GM18517 (cell line): ENCODE measurements around the gene REC114.

Experiments
- ATAC-seq: cut with Tn5 transposase; IDR thresholded peaks from one replicate; pipeline ENCODE4 v1.9.1; 2021; ENCODE audit warnings: mild to moderate bottlenecking, moderate library complexity; ENCODE audit not compliant: unreplicated experiment

The REC114 gene

DNA sequence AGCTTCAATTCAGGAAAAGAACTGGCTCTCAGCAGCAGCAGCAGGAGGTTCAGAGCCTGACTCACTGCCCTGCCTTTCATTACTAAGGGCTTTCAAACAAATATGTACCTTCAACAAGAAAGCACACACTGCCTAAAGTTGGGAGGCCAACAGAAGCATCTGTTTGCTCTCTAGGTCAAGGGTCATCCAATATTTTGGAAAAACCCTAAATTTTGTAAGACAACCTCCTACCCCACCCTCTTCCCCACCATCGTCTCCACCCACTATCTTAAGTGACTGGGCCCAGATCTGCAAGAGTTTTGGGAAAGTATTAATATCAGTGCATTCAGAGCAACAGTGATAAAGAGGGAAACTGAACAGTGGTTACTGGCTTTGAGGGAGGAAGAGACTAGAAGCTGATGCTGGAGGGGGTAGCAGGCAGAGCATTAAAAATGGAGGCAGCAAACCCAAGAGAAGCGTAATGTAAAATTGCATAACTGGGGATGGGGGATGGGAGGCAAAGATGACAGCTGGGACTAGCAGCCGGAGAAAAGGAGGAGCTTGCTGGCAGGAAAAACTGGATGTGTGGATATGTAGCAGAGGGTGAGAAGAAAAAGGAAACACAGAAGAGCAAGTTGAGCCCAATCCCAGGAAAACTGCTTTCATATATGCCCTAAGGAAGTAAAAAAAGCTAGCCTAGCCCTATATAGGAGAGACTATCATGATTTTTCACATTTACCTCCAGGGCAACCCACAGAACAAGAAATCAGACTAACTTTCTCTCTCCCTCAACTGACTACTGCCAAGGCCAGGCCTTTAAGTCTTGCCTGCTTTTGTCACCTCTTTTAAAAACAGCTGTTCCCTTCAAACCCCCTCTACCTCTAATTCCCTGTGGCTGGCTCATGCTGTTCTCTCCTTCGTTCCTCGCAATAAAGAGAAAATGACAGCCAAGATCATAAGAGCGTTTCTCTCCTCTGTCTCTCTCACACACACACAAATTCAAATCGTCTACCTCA is 158.8 kb downstream of the REC114 start:
- no peak for ATAC-seq

DNA sequence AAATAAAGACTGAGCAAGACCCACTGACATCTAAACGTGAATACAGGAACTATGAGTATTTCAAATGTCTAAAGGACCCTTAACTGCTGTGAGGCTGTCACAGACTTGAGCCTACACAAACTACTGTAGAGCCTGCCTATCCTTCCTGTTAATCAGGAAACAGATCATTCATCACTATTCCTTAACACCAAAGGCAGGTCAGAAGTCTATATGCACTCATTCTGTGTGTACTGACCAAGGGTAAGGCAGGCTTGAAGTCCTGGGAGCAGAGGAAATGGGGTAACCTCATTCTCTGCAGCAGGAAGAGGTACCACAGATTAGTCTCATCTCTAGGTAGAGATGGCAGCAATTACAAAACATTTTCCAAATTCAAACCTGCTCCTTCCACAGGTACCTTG is 159.5 kb downstream of the REC114 start:
- ATAC-seq: no peak

DNA sequence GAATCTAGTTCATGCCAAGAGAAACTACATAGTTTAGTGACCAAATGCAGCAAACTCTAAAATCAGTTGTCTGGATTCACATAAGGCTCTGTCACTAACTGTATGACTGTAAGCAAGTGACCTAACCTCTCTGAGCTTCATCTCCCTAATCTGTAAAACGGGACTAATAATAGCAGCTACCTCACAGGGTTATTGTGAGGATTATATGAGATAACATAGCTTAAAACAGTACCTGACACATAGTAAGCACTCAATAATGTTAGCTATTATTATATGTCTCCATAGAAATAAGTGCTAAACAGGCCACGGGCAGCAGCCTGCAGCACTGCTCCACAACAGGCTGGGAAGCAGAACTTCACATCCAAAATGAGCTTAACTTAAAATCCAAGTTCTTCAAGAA is 160.0 kb downstream of the REC114 start:
- ATAC-seq: no peak

DNA sequence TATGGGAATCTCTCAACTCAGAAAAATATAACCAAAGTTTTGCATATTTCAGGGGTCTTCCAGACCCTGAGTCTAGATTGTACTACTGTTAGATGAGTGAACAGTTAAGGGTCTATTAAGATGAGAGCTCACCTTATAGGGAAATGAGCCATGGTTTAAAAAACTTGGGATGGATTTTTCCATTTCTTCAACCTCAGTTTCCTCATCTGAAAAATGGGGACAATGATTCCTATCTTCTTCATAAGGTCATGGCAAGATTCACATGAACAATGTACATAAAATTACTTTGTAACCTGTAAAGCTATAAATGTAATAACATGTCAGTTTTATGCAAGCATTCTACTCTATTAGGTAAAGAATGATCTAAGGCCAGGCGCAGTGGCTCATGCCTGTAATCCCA is 161.5 kb downstream of the REC114 start:
- no peak for ATAC-seq

GRCh38 chr15:73605759-73606436 is 162.9 kb downstream of the REC114 start:
- ATAC-seq: no peak

GRCh38 chr15:73607405-73607804 is 164.4 kb downstream of the REC114 start:
- ATAC-seq: no peak

DNA sequence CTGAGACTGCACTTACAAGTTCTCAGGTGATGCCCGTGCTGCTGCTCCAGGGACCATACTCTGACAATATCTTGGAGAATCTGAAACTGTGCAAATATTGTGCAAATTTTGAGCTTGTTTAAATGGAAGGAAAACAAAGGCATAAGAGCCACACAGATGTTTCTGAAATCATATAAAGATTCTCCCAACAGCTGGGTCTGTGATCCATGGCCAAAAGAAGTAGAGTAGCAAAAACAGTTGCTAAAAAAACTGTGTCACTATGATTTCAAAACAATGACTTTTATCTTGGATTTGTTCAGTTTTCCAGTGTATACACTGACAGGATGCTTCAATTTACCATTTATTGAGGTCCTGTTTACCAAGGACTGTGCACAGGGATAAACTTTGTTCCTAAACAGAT is 164.9 kb downstream of the REC114 start:
- no peak for ATAC-seq

DNA sequence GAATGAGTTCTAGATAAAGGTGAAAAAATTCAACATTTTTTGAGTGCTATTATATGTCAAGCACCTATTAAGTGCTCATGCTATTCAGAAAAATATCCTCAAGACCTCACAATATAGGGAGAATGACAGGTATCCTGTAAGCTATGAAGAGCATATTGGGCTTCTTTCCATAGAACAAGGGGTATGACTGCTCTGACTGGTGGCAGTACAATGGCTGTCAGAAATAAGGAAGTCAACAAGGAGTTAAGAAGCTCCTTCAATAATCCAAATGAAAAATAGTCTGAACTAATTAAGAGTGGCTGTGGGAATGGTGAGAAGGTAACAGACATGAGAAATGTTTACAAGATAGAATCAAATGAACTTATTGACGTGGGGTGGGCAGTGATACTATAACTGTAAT is 165.5 kb downstream of the REC114 start:
- ATAC-seq: no peak

- no peak for ATAC-seq
These were observed 166.0 kb downstream of the REC114 start for GRCh38 chr15:73608941-73609340.
